Hepatocyte (in vitro differentiated cells): ENCODE measurements around the gene KCNJ5. TPM values are rescaled to one million over a fixed set of nuclear protein-coding genes. Genes with fewer than 3 reads are reported as not detected.
A peak's percentile ranks its signal among the peaks of the same experiment; 100 is the strongest.

Experiments
- DNase-seq: peaks from one replicate; pipeline ENCODE4 v3.0.0-alpha.2; 2016; ENCODE audit warnings: low spot score
- H2AFZ ChIP-seq: fragments of 200-600 bp; sonication (generic); 2 replicates; pipeline ENCODE4 v1.6.0; 2016; ENCODE audit warnings: antibody characterized with exemption, mild to moderate bottlenecking
- H3K27ac ChIP-seq: fragments of 200-600 bp; sonication (generic); 2 replicates; pipeline ENCODE4 v1.5.1; 2016; ENCODE audit warnings: mild to moderate bottlenecking
- H3K27me3 ChIP-seq: fragments of 200-600 bp; sonication (generic); 2 replicates; pipeline ENCODE4 v1.6.1; 2016
- H3K36me3 ChIP-seq: fragments of 200-600 bp; sonication (generic); replicated peaks from 2 replicates; pipeline ENCODE4 v1.5.1; 2016; ENCODE audit warnings: low read depth; ENCODE audit not compliant: insufficient read depth
- H3K4me1 ChIP-seq: fragments of 200-600 bp; sonication (generic); 2 replicates; pipeline ENCODE4 v1.5.1; 2016; ENCODE audit warnings: mild to moderate bottlenecking, moderate library complexity; ENCODE audit not compliant: insufficient read depth
- H3K4me2 ChIP-seq: fragments of 200-600 bp; sonication (generic); 2 replicates; pipeline ENCODE4 v1.6.0; 2016
- H3K4me3 ChIP-seq: fragments of 200-600 bp; sonication (generic); 2 replicates; pipeline ENCODE4 v1.5.1; 2016; ENCODE audit warnings: mild to moderate bottlenecking
- H3K79me2 ChIP-seq: fragments of 200-600 bp; sonication (generic); 2 replicates; pipeline ENCODE4 v1.6.0; 2017; ENCODE audit warnings: mild to moderate bottlenecking
- H3K9me2 ChIP-seq: fragments of 200-600 bp; sonication (generic); replicated peaks from 2 replicates; pipeline ENCODE4 v1.6.0; 2017; ENCODE audit warnings: mild to moderate bottlenecking; ENCODE audit not compliant: insufficient read depth
- H3K9me3 ChIP-seq: fragments of 200-600 bp; sonication (generic); 2 replicates; pipeline ENCODE4 v1.5.1; 2016; ENCODE audit warnings: low read depth, mild to moderate bottlenecking
- H4K20me1 ChIP-seq: fragments of 200-600 bp; sonication (generic); 2 replicates; pipeline ENCODE4 v1.6.0; 2016; ENCODE audit warnings: mild to moderate bottlenecking; ENCODE audit not compliant: insufficient read depth, poor library complexity, severe bottlenecking
- EZH2 ChIP-seq: fragments of 200-600 bp; sonication (generic); IDR thresholded peaks from 2 replicates; pipeline ENCODE4 v1.6.1; 2016; ENCODE audit warnings: antibody characterized with exemption, mild to moderate bottlenecking, borderline replicate concordance
- EZH2phosphoT487 ChIP-seq: fragments of 200-600 bp; sonication (generic); IDR thresholded peaks from one replicate; pipeline ENCODE4 v1.6.1; 2018; ENCODE audit warnings: antibody characterized with exemption, mild to moderate bottlenecking, low read depth, moderate library complexity; ENCODE audit not compliant: unreplicated experiment, severe bottlenecking
- WGBS: methylation state at CpG from one replicate; pipeline ENCODE4 v1.1.6; 2016; ENCODE audit warnings: low lambda C conversion rate; ENCODE audit errors: missing lambda C conversion rate; 5-methylcytosine and 5-hydroxymethylcytosine counted together
- polyA plus RNA-seq: library from polyadenylated mRNA; unstranded; fragments of >200 nt; fragmentation: Nextera tagmentation; extraction: Ambion mirVana; gene quantifications from 2 replicates; pipeline ENCODE4 v1.2.1, GENCODE V29; 2016
- total RNA-seq: library from RNA; depleted of rRNA; stranded (reverse); fragments of >200 nt; gene quantifications from 2 replicates; pipeline ENCODE4 v1.2.3, GENCODE V29; 2014
- TF ChIP-seq, protein P1 (sequence below): fragments of 200-600 bp; sonication (generic); IDR thresholded peaks from 2 replicates; pipeline ENCODE4 v1.5.1; 2016; ENCODE audit warnings: antibody characterized with exemption, mild to moderate bottlenecking; ENCODE audit not compliant: poor library complexity

KCNJ5 gene
- total and polyA plus RNA-seq, 2 experiments from 2014 or later: 1.00 to 1.2 TPM

DNA sequence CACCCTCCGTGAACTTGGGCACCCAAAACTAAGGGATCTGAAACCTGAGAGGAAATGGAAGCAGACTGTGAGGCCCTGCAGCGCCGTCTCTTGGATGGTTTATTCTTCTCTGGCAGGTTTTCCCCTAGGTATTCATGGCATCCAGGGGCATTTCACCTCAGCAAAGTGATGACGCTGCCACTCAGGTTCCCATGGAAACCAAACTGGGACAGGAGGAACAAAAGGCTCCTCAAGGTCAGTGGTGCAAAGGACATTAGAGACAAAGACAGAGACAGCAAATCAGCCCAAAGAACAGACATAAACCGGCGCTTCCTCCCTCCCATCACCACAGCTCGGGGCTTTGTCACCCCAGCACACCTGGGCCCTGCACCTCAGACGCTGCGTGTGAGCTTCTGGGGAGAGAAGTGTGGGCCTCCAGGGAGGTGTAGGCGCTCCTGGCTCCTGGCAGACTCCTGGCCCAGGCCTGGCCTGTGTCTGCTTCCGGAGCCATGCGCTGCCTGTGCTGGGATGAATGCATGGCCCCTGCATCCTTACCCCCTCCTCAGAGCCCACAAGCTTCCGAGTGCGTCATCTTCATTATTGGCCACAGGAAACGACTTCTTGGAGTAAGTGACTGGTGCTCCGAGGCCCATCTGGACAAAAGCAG is 45.6 kb downstream of the KCNJ5 start:
- H3K4me2 ChIP-seq: no peak overlapping the region
- WGBS: 83% methylated on average over 16 of the region's 16 CpGs
- H3K27ac ChIP-seq: no peak overlapping the region
- H3K79me2 ChIP-seq: no peaks in the 10 kb centered on the region
- peak; percentile 26 for DNase-seq
- H3K4me3 ChIP-seq: no peak overlapping the region
- H3K4me1 ChIP-seq: no peaks in the 10 kb centered on the region
- H3K9me3 ChIP-seq: no peaks in the 10 kb centered on the region
- no peaks in the 10 kb centered on the region for H3K36me3 ChIP-seq
- H4K20me1 ChIP-seq: no peaks in the 10 kb centered on the region
- no peak overlapping the region for H2AFZ ChIP-seq
- H3K27me3 ChIP-seq: no peaks in the 10 kb centered on the region
- no peaks in the 10 kb centered on the region for H3K9me2 ChIP-seq
- TF ChIP-seq EZH2phosphoT487: no peak
- TF ChIP-seq EZH2: no peak
- TF ChIP-seq, protein P1, sequence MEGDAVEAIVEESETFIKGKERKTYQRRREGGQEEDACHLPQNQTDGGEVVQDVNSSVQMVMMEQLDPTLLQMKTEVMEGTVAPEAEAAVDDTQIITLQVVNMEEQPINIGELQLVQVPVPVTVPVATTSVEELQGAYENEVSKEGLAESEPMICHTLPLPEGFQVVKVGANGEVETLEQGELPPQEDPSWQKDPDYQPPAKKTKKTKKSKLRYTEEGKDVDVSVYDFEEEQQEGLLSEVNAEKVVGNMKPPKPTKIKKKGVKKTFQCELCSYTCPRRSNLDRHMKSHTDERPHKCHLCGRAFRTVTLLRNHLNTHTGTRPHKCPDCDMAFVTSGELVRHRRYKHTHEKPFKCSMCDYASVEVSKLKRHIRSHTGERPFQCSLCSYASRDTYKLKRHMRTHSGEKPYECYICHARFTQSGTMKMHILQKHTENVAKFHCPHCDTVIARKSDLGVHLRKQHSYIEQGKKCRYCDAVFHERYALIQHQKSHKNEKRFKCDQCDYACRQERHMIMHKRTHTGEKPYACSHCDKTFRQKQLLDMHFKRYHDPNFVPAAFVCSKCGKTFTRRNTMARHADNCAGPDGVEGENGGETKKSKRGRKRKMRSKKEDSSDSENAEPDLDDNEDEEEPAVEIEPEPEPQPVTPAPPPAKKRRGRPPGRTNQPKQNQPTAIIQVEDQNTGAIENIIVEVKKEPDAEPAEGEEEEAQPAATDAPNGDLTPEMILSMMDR: no peak

DNA sequence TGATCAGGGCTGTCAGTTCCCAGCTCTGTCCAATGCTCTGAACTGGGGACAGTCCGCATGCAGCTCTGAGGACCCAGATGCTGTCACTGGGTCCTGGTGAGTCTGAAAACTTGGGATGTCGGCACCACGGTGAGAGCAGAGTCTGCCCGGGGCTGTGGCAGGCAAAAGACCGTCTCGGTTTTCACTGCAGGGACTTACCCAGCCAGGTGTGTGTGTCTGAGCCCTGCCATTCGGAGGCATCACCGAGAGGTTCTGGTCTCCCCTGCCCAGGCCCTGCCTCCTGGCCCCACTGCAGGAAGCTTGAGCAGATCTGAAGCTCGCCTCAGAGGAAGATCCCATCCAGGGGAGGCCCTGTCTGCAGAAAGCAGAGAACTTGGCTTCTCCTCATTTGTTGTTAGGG is 46.3 kb downstream of the KCNJ5 start:
- no peak overlapping the region for H3K4me2 ChIP-seq
- no peaks in the 10 kb centered on the region for H3K9me2 ChIP-seq
- H3K27me3 ChIP-seq: no peaks in the 10 kb centered on the region
- no peaks in the 10 kb centered on the region for H3K36me3 ChIP-seq
- no peaks in the 10 kb centered on the region for H3K79me2 ChIP-seq
- TF ChIP-seq EZH2phosphoT487 (no peak), EZH2 (no peak)
- TF ChIP-seq, protein P1: no peak
- H3K4me1 ChIP-seq: no peaks in the 10 kb centered on the region
- 83% methylated on average over 9 of the region's 9 CpGs for WGBS
- no peaks in the 10 kb centered on the region for H4K20me1 ChIP-seq
- DNase-seq: no peak
- H3K9me3 ChIP-seq: no peaks in the 10 kb centered on the region
- H3K27ac ChIP-seq: no peak overlapping the region
- no peak overlapping the region for H2AFZ ChIP-seq
- H3K4me3 ChIP-seq: no peak overlapping the region

DNA sequence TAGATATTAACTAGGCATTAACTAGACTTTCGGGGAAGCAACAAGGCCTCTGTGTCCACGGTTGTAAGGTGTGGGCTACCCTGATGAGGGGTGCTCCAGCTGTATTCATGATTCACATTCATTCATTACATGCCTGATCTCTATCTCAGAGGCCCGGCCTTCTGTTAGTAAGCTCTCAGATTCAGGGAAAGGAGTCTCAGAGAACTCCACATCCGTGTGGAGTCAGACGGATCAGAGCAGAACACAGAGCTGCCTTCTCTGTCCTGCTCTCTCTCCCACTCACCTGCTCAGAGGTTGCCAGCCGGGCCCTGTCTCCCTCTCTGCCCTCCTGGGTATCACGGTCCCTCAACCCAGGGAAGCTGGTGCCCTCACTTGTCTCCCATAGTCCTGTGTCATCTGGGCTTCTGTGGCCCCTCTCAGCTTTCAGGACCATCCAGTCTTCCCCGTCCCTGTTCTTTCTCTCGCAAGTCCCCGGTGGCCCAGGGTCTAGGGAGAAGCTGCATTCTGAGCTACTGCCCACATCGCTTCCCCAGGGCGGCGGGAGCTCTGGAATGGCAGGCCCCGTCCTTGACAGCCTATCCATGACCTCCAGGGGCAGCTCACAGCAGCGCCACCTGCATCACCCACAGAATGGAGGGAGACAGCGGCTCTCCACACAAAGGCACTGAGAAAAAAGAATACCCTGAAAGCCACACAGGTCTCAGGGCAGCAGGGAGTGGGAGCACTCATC is 47.2 kb downstream of the KCNJ5 start:
- H3K27ac ChIP-seq: no peak overlapping the region
- H3K79me2 ChIP-seq: no peaks in the 10 kb centered on the region
- no peak overlapping the region for H2AFZ ChIP-seq
- H3K4me1 ChIP-seq: no peaks in the 10 kb centered on the region
- H3K4me3 ChIP-seq: no peak overlapping the region
- WGBS: 91% methylated on average over 16 of the region's 16 CpGs
- no peaks in the 10 kb centered on the region for H3K9me2 ChIP-seq
- H4K20me1 ChIP-seq: no peaks in the 10 kb centered on the region
- DNase-seq: no peak
- H3K27me3 ChIP-seq: no peaks in the 10 kb centered on the region
- no peak overlapping the region for H3K4me2 ChIP-seq
- H3K36me3 ChIP-seq: no peaks in the 10 kb centered on the region
- TF ChIP-seq EZH2: no peak
- TF ChIP-seq, protein P1: no peak
- no peak for TF ChIP-seq EZH2phosphoT487
- H3K9me3 ChIP-seq: no peaks in the 10 kb centered on the region
